IgD-negative memory B cell (primary cell): ENCODE data around the gene PITPNB. TPM values are rescaled to one million over a fixed set of nuclear protein-coding genes. Genes with fewer than 3 reads are reported as not detected.

ENCODE experiments used
- H3K27ac Mint-ChIP-seq, 3 donors: one replicate each; pipeline ENCODE4 v1.8.0; 2020 to 2022; ENCODE audit warnings: mild to moderate bottlenecking in 3 of 3, mixed read lengths in 3 of 3, moderate library complexity in 1 of 3
- H3K27me3 Mint-ChIP-seq: one replicate; pipeline ENCODE4 v1.8.0; 2021; ENCODE audit warnings: mixed read lengths
- H3K36me3 Mint-ChIP-seq: one replicate; pipeline ENCODE4 v1.8.0; 2020; ENCODE audit warnings: mild to moderate bottlenecking, mixed read lengths
- H3K4me1 Mint-ChIP-seq, 3 donors: one replicate each; pipeline ENCODE4 v1.8.0; 2020 to 2022; ENCODE audit warnings: mixed read lengths in 3 of 3, mild to moderate bottlenecking in 1 of 3
- H3K4me3 Mint-ChIP-seq, 4 donors: one replicate each; pipeline ENCODE4 v1.8.0; 2020 to 2022; ENCODE audit warnings: mild to moderate bottlenecking in 4 of 4, mixed read lengths in 4 of 4, moderate library complexity in 3 of 4
- H3K9me3 Mint-ChIP-seq, 3 donors: one replicate each; pipeline ENCODE4 v1.8.0; 2020 to 2021; ENCODE audit warnings: mixed read lengths in 3 of 3, mild to moderate bottlenecking in 1 of 3
- polyA plus RNA-seq: library from polyadenylated mRNA; unstranded; fragments of 300-500 nt; fragmentation: Illumina TruSeq; gene quantifications from one replicate; pipeline ENCODE4 v1.2.3, GENCODE V29; 2021

PITPNB gene
- polyA plus RNA-seq, 1 donor from 2014 or later, result 55.9 TPM

DNA sequence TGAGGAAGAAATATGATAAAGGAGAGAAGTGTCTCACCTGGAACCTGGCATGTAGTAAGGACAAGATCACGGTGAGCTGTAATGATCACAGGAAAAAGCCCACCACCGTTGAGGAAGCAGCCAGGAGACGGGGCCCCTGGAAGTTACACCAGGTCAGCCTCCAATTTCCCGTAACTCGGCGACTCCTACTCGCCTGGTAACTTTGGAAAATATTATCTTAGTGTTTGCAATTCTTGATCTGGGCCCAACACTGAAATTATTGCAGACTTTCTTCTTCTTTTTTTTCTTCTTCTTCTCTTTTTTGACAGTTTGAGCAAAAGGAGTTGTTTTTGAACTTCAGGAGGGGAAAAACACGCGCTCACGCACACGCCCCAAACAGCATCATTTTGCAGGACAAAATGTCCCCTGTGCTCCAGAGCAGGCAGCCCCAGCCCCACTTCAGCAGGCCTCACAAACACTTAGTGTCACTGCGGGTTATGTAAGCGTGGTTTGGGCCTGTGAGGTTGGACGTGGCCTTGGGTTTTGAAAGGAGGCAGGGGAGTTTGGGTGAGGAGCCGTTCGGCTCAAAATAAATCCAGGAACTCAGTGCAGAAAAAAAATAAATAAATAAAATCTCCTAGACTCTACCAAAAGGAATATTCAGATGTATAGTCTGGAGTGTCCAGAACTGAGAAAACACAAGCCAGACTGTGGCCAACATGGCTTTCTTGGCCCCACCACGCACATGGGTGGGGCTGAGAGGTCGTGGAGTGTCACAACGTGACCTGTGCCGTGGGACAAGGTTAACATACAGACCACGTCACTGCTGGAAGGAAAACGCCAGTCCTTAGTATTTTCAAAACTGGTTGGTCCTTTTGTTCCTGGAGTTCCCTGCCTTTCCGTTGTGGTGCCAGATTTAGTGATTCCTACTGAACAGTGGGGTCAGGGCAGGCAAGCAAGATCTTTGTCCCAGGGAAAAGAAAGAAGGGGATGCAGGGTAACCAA, 91.2 kb downstream of the PITPNB start:
- Mint-ChIP-seq H3K36me3 (peaks cover 11% of the 10 kb centered on the region), H3K4me1 (peaks cover 0 to 1% (median 0%) of the 10 kb centered on the region in 3 donors), H3K4me3 (no peak overlapping the region), H3K9me3 (peaks cover 0 to 4% (median 0%) of the 10 kb centered on the region in 3 donors), H3K27ac (peak overlapping the region in 1 of 3 donors; percentile 53), H3K27me3 (no peaks in the 10 kb centered on the region)

DNA sequence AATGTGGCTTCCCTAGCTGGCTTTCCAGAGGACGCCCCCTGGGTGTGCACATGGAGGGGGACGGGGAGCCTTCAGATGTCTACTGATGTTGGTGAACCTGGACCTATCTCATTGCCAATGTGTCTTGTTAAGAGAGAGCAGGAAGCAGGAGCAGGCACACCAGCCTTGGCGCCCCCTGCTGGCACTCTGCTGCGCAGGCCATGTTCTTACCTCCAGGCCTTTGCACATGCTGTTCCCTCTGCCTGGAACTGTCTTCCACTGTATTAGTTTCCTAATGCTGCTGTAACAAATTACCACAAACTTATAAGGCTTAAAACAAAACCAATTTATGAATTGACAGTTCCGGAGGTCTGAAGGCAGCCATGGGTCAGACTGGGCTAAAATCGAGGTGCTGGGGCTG, 93.9 kb downstream of the PITPNB start:
- Mint-ChIP-seq H3K4me1 (no peaks in the 10 kb centered on the region), H3K4me3 (no peak overlapping the region), H3K27ac (no peak overlapping the region), H3K36me3 (peaks cover 8% of the 10 kb centered on the region), H3K27me3 (no peaks in the 10 kb centered on the region), H3K9me3 (peaks cover 0 to 4% (median 0%) of the 10 kb centered on the region in 3 donors)

DNA sequence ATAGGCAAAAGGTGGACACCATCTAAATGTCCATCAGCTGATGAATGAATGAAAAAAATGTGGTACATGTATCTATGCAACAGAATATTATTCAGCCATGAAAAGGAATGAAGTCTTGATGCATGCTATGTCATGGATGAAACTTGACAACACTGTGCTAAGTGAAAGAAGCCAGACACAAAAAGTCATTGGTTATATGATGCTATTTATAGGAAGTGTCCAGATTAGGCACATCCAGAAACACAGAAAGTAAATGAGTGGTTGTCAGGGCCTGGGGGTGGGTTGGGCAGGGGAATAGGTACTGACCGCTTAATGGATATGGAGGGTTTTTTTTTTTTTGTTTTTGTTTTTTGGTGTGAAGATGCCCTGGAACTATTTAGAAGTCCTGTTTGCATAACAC, 95.8 kb downstream of the PITPNB start:
- Mint-ChIP-seq H3K36me3 (peaks cover 8% of the 10 kb centered on the region), H3K4me1 (no peaks in the 10 kb centered on the region), H3K4me3 (no peak overlapping the region), H3K9me3 (peaks cover 0 to 4% (median 0%) of the 10 kb centered on the region in 3 donors), H3K27me3 (no peaks in the 10 kb centered on the region), H3K27ac (no peak overlapping the region)

DNA sequence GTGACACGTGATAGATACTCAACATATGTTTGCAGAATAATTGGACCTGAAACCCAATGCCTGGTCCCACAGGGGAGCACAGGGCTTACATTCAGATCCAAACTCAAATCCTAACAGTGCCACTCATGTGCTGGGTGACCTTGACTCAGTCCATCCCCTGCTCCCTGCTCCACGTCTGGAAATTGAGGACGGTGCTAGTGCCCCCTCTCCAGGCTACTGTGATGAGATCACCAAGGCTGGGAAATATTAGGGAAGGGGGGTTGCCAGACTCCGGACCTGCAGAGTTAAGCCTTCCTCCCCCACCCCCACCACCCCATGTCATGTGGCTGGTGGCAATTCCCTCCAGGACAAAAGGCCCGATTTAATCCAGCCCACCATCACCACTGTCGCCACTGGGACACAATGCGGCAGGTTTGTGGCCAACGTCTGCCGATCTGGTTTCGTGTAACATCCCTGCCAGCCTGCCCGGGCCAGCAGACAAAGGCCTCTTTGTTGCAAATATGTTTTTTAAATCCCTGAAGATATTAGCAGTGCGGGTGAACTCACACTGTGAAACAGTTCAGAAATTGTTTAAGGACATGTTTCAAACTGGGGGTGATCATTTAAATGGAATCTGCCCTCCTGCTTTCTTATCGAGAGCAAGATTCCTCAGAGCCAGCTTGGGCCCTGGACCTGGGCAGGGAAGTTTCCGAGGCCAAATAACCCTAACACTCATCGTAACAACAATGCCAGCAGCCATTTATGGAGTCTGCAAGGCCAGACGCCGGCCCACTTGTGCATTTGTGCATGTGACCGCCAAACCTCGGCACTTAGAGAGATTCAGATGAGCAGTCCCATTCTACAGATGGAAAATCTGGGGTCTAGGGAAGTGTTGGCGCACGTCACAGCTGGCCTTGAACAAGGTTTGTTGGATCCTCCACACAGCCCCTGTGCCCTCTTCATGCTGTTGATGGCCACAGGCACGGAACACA, 97.9 kb downstream of the PITPNB start:
- Mint-ChIP-seq H3K4me3 (no peak overlapping the region), H3K9me3 (peaks cover 0 to 6% (median 0%) of the 10 kb centered on the region in 3 donors), H3K36me3 (peaks cover 8% of the 10 kb centered on the region), H3K4me1 (no peaks in the 10 kb centered on the region), H3K27me3 (no peaks in the 10 kb centered on the region), H3K27ac (no peak overlapping the region)

DNA sequence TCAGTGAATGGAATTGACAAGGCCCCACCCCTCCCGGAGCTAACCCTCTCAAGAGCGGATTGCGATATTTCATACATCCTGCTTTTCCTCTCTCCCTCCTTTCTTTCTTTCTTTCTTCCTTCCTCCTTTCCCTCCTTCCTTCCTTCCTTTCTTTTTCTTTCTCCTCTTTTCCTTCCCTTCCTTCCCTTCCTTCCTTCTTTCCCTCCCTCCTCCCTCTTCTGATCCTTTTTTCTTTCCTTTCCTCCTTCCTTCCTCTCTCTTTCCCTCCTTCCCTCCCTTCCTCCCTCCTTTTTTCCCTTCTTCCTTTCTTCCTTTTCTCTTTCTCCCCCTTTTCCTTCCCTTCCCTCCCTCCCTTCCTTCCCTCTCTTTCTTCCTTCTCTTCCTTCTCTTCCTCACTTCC, 102.5 kb downstream of the PITPNB start:
- Mint-ChIP-seq H3K27ac (no peak overlapping the region), H3K9me3 (peaks cover 0 to 4% (median 2%) of the 10 kb centered on the region in 3 donors), H3K27me3 (peaks cover 5% of the 10 kb centered on the region), H3K4me1 (no peaks in the 10 kb centered on the region), H3K4me3 (no peak overlapping the region), H3K36me3 (no peaks in the 10 kb centered on the region)

DNA sequence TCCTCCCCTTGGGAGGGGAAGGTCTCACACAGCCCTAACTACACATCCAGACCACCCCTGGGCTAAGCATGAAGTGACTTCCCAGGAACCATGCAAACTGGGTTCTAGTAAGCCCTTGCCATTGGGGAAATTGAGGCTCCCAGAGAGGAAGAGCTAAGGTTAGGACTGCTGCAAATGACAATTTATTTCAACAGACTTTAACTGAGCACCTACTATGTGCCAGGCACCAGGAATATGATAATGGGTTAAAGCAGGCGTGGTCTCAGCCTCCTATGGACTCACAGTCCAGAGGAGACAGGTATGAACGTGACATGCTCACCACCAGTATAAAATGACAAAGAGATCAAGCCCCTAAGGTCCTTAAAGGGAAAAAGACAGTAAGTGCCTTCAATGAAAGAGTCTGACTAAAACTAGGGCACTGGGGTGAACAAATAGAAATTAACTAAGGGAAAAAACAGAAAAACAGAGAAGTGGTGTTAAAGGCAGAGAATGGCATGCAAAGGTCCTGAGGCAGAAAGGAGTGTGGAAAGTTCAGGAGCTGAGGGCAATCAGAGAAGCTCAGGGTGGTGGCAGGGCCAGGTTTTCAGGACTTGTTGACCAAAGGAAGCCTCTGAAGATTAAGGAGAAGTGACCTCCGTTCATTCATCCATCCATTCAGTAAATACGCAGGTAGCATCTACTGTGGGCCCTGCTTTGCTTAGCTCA, 103.1 kb downstream of the PITPNB start:
- H3K4me3 Mint-ChIP-seq, result peak overlapping the region in 1 of 4 donors; percentile 47
- no peaks in the 10 kb centered on the region for H3K36me3 Mint-ChIP-seq
- H3K9me3 Mint-ChIP-seq, result peaks cover 0 to 4% (median 2%) of the 10 kb centered on the region in 3 donors
- no peaks in the 10 kb centered on the region for H3K4me1 Mint-ChIP-seq
- peak overlapping the region in 1 of 3 donors; percentile 24 for H3K27ac Mint-ChIP-seq
- peaks cover 8% of the 10 kb centered on the region for H3K27me3 Mint-ChIP-seq

DNA sequence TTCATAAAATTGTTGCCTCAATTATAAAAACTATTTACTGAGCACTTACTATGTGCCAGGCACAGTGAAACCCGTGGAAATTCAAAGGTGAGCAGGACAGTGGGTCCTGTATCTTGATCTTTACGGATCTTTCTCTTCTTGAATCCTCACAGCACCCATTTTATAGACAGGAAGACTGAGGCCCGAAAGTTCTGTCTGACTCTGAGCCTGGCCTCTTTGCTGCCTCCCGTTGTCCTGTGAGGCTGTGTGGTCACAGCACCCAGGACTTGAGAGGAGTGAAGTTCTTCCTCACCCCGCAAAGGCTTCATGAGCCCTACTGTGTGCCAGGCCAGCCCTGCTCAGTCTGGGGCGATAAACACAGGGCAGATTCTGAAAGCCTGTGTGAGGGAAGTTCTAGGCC, 104.1 kb downstream of the PITPNB start:
- H3K36me3 Mint-ChIP-seq, result no peaks in the 10 kb centered on the region
- H3K4me3 Mint-ChIP-seq, result no peak overlapping the region
- peaks cover 8% of the 10 kb centered on the region for H3K27me3 Mint-ChIP-seq
- no peaks in the 10 kb centered on the region for H3K4me1 Mint-ChIP-seq
- no peak overlapping the region for H3K27ac Mint-ChIP-seq
- peaks cover 0 to 4% (median 2%) of the 10 kb centered on the region in 3 donors for H3K9me3 Mint-ChIP-seq

DNA sequence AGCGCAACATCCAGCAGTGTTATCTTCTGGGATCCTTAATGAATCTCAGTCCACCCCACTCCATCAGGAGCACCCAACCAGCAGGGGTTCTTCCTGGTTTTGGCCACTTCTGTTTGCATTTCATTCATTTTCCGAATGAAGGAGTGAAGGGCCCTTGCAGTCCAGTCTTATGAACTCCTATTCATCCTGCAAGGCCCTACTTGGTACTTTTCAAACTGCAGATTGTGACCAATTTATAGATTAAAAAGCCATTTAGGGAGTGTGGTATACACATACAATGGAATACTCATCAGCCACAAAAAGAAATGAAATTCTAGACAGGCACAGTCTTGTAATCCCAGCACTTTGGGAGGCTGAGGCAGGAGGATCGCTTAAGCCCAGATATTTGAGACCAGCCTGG, 107.3 kb downstream of the PITPNB start:
- no peaks in the 10 kb centered on the region for H3K4me1 Mint-ChIP-seq
- H3K27ac Mint-ChIP-seq, result no peak overlapping the region
- no peak overlapping the region for H3K4me3 Mint-ChIP-seq
- H3K27me3 Mint-ChIP-seq, result peaks cover 10% of the 10 kb centered on the region
- H3K9me3 Mint-ChIP-seq, result peaks cover 0 to 4% (median 1%) of the 10 kb centered on the region in 3 donors
- H3K36me3 Mint-ChIP-seq, result no peaks in the 10 kb centered on the region

DNA sequence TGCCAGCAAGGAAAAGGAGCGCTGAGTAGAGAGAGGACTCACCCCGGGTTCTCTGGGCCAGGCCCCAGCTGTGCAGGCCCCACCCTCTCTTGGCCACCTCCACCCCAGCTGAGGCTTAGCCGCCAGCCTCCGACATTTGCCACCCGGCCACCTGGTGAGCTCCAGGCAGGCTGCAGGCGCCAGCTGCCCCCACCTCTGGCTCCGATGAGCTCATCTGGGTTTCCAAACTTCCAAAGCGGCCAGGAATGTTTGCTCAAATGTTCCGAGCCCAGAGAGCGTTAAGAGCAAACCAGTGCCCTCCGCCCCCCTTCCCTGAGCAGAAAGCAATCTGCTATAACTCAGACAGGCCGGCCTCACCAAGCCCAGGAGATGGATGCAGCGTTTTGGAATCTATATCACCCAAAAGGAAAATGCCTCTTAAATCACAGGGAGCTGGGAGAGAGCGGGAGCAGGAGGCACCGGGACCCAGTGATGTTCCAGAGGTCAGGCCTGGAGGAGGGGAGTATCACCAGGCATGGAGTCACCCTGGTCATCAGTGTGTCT, 108.4 kb downstream of the PITPNB start:
- Mint-ChIP-seq H3K4me1 (no peaks in the 10 kb centered on the region), H3K36me3 (no peaks in the 10 kb centered on the region), H3K9me3 (no peaks in the 10 kb centered on the region), H3K27ac (no peak overlapping the region), H3K27me3 (peaks cover 11% of the 10 kb centered on the region), H3K4me3 (no peak overlapping the region)

DNA sequence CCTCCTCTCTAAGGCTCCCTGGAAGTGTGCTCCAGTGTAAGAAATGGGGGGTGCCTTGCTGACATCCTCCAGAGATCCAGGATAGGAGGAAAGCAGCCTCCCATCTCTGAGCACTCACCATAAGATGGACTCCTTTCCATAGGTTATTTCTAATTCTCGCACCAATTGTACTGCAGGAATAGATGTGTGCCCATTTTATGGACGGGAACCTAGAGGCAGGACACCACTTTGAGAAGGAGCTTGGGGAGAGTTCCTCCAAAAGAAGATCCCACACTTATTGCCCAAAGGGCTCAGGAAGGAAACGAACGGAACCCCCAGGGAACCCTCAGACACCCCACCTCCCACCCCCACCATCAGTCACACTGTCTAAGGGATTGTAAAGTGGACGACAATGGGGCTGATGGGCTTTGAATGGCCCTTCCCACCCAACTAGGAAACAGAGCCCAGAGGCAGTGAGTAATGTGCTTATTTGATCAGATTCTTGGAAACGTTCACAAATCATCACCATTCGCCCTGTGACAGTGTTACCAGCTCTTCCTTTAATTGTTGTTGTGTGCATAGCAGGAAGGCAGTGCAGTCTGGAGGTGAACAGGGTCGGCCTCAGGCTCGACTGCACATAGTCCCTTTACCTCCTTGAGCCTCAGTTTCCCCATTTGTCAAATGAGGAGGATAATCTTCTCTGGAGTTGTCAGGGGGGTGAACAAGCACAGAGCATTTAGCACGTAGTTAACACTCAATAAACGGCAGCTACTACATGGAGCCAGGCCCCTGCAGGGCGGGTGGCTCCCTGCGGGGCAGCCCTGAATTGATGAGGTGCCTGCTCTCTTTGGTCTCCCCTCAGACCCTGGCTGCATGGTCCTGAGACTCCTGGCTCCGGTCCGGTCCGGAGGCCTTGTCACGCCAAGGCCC, 109.1 kb downstream of the PITPNB start:
- no peaks in the 10 kb centered on the region for H3K9me3 Mint-ChIP-seq
- H3K4me1 Mint-ChIP-seq, result peaks cover 0 to 3% (median 0%) of the 10 kb centered on the region in 3 donors
- no peaks in the 10 kb centered on the region for H3K36me3 Mint-ChIP-seq
- peaks cover 14% of the 10 kb centered on the region for H3K27me3 Mint-ChIP-seq
- H3K27ac Mint-ChIP-seq, result no peak overlapping the region
- no peak overlapping the region for H3K4me3 Mint-ChIP-seq

DNA sequence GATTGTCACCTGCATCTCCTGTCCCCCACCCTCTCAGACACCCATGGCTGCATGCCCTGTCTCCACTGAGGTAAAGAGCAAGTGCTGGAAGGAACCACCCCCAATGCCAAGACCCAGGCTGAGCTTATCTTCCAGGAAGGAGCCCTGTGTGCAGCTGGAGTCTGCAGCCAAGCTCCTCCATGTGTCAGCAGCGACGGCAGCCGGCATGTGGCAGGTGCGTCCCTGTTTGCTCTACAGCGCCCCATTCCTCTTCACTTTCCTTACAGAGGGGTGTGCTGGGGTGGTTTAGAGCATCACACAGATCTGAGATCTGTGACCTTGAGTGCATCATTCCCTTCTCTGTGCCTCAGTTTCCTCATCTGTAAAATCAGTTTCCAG, 109.8 kb downstream of the PITPNB start:
- Mint-ChIP-seq H3K9me3 (no peaks in the 10 kb centered on the region), H3K27ac (no peak overlapping the region), H3K4me3 (no peak overlapping the region), H3K36me3 (no peaks in the 10 kb centered on the region), H3K4me1 (peaks cover 0 to 5% (median 2%) of the 10 kb centered on the region in 3 donors), H3K27me3 (peaks cover 19% of the 10 kb centered on the region)

DNA sequence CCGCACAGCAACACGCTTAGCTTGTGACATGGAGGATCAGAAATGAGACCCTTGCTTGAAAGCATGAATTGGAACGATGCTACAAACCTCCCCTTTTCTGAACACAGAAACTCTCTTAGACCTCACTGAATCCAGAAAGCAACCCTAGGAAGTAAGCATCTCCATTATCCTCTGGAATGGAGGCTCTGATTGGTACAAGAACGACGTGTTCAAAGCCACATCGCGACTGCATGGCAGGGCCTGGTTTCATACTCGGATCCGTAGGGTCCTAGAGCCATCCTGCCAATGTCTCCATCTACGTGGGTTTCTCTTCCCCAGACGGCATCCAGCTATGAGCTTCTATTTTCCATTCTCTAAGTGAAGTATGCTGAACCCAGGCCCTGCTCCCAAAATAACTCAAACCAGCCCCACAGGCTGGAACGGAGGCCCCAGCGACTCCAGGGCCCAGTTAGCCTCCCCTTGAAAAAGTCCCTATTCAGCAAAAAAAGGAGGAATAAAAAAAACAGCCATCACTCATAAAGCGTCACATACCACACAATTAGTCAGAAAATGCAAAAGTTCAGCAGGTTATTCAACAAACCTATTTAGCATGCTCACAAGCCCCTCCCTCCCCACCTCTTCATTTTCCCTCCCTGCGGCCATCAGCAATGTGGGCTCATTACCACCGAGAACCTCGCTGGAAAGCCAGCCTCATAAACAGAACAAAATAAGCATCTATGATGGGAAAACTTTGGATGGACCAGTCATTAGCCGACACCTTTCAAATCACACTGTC, 110.4 kb downstream of the PITPNB start:
- H3K9me3 Mint-ChIP-seq, result no peaks in the 10 kb centered on the region
- H3K36me3 Mint-ChIP-seq, result no peaks in the 10 kb centered on the region
- H3K4me3 Mint-ChIP-seq, result no peak overlapping the region
- peaks cover 19% of the 10 kb centered on the region for H3K27me3 Mint-ChIP-seq
- H3K27ac Mint-ChIP-seq, result no peak overlapping the region
- H3K4me1 Mint-ChIP-seq, result peaks cover 0 to 5% (median 2%) of the 10 kb centered on the region in 3 donors

DNA sequence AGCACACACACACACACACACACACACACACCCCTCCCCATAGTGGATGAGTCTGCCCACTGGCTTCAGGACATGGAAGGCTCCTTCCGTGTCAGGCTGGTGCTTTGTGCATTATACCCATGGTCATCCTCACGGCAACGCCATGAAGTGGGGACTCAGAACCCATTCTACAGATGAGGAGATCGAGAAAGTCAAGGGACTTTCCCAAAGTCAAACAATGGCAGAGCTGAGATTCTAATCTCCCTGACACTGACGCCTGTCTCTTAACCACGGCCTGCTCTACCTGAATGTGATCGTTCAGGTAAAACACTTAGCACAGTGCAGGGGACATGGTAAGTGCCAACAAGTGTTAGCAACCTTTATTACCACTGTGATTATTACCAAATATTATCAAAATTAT, 113.2 kb downstream of the PITPNB start:
- Mint-ChIP-seq H3K9me3 (no peaks in the 10 kb centered on the region), H3K36me3 (no peaks in the 10 kb centered on the region), H3K27me3 (peaks cover 21% of the 10 kb centered on the region), H3K4me1 (peaks cover 2 to 8% (median 4%) of the 10 kb centered on the region in 3 donors), H3K4me3 (peak overlapping the region in 1 of 4 donors; percentile 86), H3K27ac (no peak overlapping the region)
